Thoracic aorta (tissue), 2 donors: Measurements from ENCODE around the gene EFCAB7. TPM values are rescaled to one million over a fixed set of nuclear protein-coding genes. Genes with fewer than 3 reads are reported as not detected.

Source experiments
- ATAC-seq: fragments of 150-250 bp; one replicate; pipeline ENCODE4 v1.8.0; 2017; ENCODE audit warnings: low read depth; ENCODE audit not compliant: insufficient number of reproducible peaks, low FRiP score
- DNase-seq: peaks from one replicate; pipeline ENCODE4 v3.0.0-alpha.2; 2020; ENCODE audit warnings: low spot score
- H3K27ac ChIP-seq, 2 donors: fragments of 200-600 bp; sonication (generic); 1 replicate in 1 of 2; 2 replicates in 1 of 2; pipeline ENCODE4 v1.5.1; 2016; ENCODE audit warnings: mild to moderate bottlenecking in 2 of 2, moderate library complexity in 2 of 2
- H3K27me3 ChIP-seq: fragments of 200-600 bp; sonication (generic); replicated peaks from 2 replicates; pipeline ENCODE4 v1.6.0; 2016; ENCODE audit warnings: mild to moderate bottlenecking; ENCODE audit not compliant: insufficient read depth
- H3K36me3 ChIP-seq: fragments of 200-600 bp; sonication (generic); one replicate; pipeline ENCODE4 v1.5.1; 2016
- H3K4me1 ChIP-seq, 2 donors: fragments of 200-600 bp; sonication (generic); 1 replicate in 1 of 2; 2 replicates in 1 of 2; pipeline versions ENCODE4 v1.5.1 to v1.6.0; 2016; ENCODE audit warnings: low read depth in 2 of 2, mild to moderate bottlenecking in 1 of 2; ENCODE audit not compliant: control insufficient read depth in 1 of 2
- H3K4me3 ChIP-seq: fragments of 200-600 bp; sonication (generic); 2 replicates; pipeline ENCODE4 v1.5.1; 2016; ENCODE audit warnings: mild to moderate bottlenecking
- H3K9me3 ChIP-seq: fragments of 200-600 bp; sonication (generic); 2 replicates; pipeline ENCODE4 v1.5.1; 2016
- total RNA-seq, 2 donors: library from RNA; depleted of rRNA; stranded (reverse); fragments of >200 nt; gene quantifications; one replicate each; pipeline versions ENCODE4 v1.1.0 to v1.2.3, GENCODE V29; 2016
- TF ChIP-seq, protein P1 (sequence below): fragments of 200-600 bp; sonication (generic); IDR thresholded peaks from one replicate; pipeline ENCODE4 v1.5.1; 2019; ENCODE audit warnings: antibody characterized with exemption

Gene EFCAB7
- total RNA-seq, 2 donors from 2014 or later, result 3.4 to 4.7 TPM

DNA sequence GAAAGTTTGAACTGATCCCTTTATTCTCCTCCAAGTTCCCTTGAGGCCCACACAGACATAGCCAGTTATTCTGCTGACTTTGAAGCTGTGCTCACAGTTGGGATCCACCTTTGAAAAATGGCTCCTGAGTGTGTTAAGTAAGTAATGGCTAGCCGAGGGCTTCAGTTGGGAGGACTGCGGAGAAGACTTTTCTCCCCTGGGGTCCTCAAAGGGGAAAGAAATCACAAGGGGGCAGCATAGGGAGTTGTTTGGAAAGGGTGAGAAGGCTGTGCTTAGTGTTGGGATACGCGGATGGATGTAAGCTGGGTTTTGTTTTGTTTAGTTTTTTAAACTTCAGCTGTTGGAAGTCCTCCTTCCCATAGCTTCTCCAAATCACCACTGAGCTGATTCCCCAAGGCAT is 78.1 kb downstream of the EFCAB7 start:
- H3K36me3 ChIP-seq, result no peaks in the 10 kb centered on the region
- H3K27me3 ChIP-seq, result no peaks in the 10 kb centered on the region
- ATAC-seq, result no peak
- peaks cover under 1 to 6% of the 10 kb centered on the region in 2 donors for H3K4me1 ChIP-seq
- no peaks in the 10 kb centered on the region for H3K9me3 ChIP-seq
- no peak overlapping the region for H3K4me3 ChIP-seq
- H3K27ac ChIP-seq, result no peak overlapping the region
- TF ChIP-seq, protein P1, sequence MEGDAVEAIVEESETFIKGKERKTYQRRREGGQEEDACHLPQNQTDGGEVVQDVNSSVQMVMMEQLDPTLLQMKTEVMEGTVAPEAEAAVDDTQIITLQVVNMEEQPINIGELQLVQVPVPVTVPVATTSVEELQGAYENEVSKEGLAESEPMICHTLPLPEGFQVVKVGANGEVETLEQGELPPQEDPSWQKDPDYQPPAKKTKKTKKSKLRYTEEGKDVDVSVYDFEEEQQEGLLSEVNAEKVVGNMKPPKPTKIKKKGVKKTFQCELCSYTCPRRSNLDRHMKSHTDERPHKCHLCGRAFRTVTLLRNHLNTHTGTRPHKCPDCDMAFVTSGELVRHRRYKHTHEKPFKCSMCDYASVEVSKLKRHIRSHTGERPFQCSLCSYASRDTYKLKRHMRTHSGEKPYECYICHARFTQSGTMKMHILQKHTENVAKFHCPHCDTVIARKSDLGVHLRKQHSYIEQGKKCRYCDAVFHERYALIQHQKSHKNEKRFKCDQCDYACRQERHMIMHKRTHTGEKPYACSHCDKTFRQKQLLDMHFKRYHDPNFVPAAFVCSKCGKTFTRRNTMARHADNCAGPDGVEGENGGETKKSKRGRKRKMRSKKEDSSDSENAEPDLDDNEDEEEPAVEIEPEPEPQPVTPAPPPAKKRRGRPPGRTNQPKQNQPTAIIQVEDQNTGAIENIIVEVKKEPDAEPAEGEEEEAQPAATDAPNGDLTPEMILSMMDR, result no peak
- no peak for DNase-seq

DNA sequence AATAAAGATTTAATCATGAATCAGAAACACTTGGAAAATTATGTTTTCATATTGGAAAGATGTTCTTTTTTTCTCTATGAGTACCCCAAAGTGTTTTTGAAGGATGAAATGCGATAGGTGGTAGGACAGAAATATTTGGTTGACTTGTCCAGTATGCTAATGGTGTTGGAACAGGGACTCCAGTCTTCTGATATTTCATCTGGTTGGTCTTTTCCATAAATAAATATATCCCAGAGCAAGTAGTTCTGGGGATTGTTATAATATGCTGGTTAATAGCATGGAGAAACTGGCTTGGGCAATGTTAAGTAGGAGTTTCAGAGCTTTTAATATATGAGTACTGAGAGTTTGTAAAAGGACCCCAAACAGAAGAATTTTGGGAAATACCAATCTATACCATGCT is 78.6 kb downstream of the EFCAB7 start:
- H3K27ac ChIP-seq, result no peak overlapping the region
- H3K4me3 ChIP-seq, result no peak overlapping the region
- TF ChIP-seq, protein P1, result no peak
- no peak for ATAC-seq
- no peaks in the 10 kb centered on the region for H3K27me3 ChIP-seq
- H3K4me1 ChIP-seq, result peaks cover 0 to 2% of the 10 kb centered on the region in 2 donors
- H3K9me3 ChIP-seq, result no peaks in the 10 kb centered on the region
- DNase-seq, result no peak
- no peaks in the 10 kb centered on the region for H3K36me3 ChIP-seq

DNA sequence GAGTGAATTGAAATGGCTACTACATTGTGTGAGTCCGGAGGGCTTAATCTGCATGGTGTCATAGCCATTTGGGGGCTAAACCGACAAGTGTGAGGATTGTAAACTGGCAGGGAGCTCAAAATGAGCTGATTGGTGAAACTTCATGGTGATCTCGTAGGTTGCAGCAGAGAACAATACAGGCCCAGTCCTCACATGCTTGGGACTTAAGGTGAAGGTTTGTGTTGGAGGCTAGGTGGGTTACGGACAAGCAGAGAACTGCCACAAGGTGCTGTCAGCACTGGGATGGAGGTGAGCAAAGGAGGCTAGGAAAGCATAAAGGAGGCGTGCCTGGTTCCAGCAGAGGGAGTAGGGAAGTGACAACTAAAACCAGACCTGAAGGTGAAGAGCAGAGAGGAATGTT is 79.3 kb downstream of the EFCAB7 start:
- DNase-seq, result no peak
- no peak for ATAC-seq
- no peak overlapping the region for H3K4me3 ChIP-seq

DNA sequence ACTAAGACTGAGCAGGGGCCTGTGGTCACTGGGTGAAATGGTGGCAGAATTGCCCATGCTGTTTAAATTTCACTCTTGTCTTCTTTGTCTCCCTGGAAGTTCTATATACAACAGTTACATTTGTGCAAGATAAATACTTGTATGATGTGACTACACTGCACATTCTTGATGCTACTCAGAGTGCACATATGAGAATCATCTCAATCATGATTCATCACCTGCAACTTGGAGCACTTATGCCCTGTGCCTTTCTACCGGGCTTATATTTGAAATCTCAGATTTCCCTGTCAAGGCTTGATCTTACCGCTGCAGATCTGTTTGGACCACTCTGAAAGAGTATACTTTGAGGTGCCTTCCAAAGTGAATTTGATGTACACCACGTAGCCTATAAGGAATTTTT is 80.5 kb downstream of the EFCAB7 start:
- DNase-seq (no peak), ATAC-seq (no peak)
- no peak overlapping the region for H3K4me3 ChIP-seq
- no peaks in the 10 kb centered on the region for H3K4me1 ChIP-seq
- no peaks in the 10 kb centered on the region for H3K9me3 ChIP-seq
- no peaks in the 10 kb centered on the region for H3K36me3 ChIP-seq
- no peaks in the 10 kb centered on the region for H3K27me3 ChIP-seq
- TF ChIP-seq, protein P1, result no peak
- H3K27ac ChIP-seq, result no peak overlapping the region

More for the DNA sequence above, 79.3 kb downstream of the EFCAB7 start:
- Histone ChIP-seq H3K27ac (no peak overlapping the region), H3K4me1 (no peaks in the 10 kb centered on the region), H3K36me3 (no peaks in the 10 kb centered on the region), H3K9me3 (no peaks in the 10 kb centered on the region), H3K27me3 (no peaks in the 10 kb centered on the region)
- TF ChIP-seq, protein P1, result no peak

DNA sequence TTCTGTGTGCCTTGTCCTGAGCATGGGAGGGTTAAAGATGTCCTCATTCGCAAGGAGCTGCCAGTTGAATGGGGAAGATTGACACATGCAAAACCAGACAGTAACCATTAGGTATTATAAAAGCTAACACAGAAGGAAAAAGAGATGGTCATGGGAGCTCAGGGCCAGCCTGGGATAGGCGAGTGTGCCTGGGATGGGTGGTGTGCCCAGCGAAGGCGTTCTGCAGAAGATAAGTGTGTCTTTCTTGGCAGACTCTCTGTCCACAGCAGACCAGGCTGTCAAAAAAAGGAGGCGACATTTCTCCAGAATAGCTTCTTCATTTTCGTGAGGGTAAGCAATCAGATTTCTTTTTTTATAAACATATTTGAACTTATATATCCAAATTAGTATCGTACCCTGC is 84.0 kb downstream of the EFCAB7 start:
- Histone ChIP-seq H3K4me1 (peaks cover 6 to 17% of the 10 kb centered on the region in 2 donors), H3K9me3 (no peaks in the 10 kb centered on the region), H3K36me3 (no peaks in the 10 kb centered on the region), H3K27me3 (no peaks in the 10 kb centered on the region), H3K27ac (no peak overlapping the region), H3K4me3 (no peak overlapping the region)
- ATAC-seq (no peak), DNase-seq (no peak)
- TF ChIP-seq, protein P1, result no peak
